ENCODE measurements around the gene RBKS.
"Not testable (repeated sequence)": the region's sequence is repeated elsewhere in the genome, so short reads cannot be mapped to it uniquely, and the experiment has no call there.

The RBKS gene

GRCh38 chr2:27904405-27904665, 14.1 kb upstream of the RBKS start:
- DNase-seq = no peak

GRCh38 chr2:27903649-27904404, 13.6 kb upstream of the RBKS start:
- DNase-seq = no peak

DNA sequence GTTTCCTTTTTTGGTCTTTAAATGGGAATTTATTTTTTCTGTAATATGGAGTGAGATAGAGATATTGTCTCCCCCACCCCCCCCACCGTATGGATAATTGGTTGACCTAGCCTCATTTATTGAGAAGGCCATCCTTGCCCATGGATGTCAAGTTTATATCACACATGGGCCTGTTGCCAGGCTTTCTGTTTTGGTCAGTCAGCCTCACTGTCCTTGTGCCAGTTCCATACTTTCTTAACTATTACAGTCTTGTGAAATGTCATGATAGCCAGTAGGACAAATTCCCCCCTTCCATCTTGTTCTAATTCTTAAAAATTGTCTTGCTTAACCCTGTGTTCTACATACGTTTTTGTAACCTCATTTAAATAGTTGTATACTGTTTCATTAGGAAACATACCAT, 12.8 kb upstream of the RBKS start:
- DNase-seq = no peak

DNA sequence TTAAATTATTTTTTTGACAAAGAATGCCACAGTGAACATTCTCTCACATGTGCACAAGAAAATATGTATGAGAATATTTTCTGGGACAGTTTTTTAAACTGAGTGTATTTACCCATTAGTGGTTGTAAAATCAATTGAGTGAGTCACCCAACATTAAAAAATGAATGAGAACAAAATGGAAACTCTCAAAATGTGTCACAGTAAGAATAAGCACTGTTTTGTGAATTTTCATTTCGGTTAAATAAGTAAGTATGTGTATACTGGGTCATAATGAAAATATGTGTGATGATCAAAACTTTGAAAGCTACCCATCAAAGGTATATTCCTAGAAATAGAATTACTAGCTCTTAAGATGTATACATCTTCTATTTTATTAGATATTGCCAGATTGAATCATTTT, 11.9 kb upstream of the RBKS start:
- no peak for DNase-seq

GRCh38 chr2:27901234-27901633, 11.0 kb upstream of the RBKS start:
- no peak for DNase-seq

- DNase-seq = no peak
Measured at GRCh38 chr2:27897717-27898116, 7.5 kb upstream of the RBKS start.

DNA sequence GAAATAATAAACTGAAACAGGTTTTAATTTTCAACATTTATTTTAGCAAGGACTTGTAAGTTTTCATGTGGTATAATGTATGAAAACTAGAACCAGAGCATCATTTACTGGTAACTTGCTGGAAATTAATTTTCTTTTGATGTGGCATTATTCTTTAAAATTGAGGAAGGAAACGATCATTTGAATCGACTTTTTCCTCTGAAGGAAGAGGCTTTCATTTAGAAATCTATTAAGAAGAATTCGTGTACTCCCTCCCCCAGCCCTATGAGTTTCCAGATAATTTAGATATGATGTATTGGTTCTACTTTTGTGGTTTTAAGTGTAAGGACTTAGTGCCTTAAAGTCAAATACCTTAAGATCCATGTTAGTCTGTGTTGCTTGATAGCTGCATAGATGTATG, 2.8 kb upstream of the RBKS start:
- DNase-seq = no peak

- DNase-seq = no peak
Measured at GRCh38 chr2:27891673-27892105, 1.5 kb upstream of the RBKS start.

DNA sequence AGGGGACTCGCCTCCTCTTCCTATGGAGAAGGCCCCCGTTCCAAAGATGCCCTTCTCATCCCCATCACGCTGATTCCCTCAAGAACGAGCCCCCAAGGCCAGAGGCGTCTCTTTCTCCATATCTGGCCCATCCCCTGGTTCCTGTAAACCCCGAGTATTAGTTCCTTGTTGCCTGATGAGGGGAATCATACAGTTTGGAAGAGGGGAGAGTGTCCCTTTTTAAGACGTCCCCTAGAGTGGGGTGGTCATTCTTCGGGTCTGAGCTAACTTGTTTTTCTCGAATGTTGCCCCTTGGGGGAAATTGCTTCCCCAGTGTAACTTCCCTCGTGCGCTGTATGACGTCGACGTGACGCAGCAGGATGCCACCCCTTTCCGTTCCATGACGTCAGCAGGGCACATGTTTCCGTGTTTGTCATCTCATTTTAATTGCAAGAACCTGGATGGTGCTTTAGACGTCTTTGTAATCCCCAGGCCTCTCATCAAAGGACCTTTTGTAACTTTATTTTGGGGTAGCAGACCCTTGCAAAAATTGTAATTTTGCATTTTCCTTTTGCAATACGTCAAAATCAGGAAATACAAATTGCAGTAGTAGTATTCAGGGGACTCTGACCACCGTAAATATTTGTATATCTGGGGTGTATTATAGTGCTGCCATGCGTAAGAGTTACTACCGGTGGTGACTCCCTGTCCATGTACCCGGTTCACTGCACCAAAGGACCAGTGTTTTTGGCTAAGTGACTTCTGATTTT, 911 bp upstream of the RBKS start:
- DNase-seq = no peak

- no peak for DNase-seq
Measured at GRCh38 chr2:27889774-27890145, 427 bp downstream of the RBKS start.

- DNase-seq = no peak
Measured at GRCh38 chr2:27888790-27889189, 1.4 kb downstream of the RBKS start.

DNA sequence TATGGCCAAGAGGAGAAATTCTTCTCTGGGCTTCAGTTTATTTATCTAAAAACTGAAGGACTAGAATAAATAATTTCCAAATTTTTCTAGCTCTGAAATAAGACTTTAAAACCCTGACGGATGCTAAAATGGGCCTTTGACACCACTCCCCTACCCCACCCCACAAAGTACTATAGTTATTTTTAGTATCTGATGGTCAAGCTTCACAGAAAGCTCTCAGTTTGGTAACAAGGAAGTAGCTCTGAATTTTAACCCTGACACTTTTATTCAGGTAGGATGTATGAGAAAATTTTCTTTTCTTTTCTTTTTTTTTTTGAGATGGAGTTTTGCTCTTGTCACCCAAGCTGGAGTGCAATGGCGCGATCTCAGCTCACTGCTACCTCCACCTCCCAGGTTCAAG, 2.4 kb downstream of the RBKS start:
- DNase-seq = no peak

GRCh38 chr2:27887111-27887510, 3.1 kb downstream of the RBKS start:
- DNase-seq = no peak

DNA sequence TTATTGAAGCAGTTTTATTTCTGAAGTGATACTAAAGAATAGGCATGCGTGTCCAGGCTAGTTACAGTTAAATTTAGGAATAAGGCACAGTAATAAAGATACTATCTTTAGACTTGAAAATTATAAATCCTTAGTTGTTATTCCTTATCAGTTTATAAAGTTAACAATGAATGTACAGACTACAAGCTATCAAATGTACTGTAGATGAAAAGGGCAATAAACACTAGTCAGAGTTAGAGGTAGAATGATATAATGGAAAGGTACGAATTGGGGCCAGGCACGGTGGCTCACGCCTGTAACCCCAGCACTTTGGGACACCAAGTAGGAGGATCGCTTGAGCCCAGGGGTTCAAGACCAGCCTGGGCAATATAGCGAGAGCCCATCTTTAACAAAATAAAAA, 3.9 kb downstream of the RBKS start:
- no peak for DNase-seq

DNA sequence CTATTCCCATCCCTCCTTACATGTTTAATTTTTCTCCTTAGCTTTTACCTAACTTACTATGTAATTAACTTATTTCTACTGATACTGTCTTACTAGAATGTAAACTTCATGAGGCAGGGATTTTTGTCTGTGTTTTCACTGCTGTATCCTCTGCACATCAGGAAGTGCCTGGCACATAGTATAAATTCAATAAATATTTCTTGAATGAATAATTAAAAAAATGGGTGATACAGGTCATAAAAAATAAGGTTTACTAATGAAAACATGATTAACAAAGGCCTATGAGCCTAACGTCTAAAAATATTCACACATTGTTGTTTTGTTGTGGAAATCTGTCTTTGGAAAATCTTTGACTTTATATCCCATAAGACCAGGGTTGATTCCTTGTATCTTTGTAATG, 4.5 kb downstream of the RBKS start:
- DNase-seq = no peak

- DNase-seq = no peak
Measured at GRCh38 chr2:27885234-27885633, 5.0 kb downstream of the RBKS start.

- peak; percentile 4 for DNase-seq
Measured at GRCh38 chr2:27884601-27885000, 5.6 kb downstream of the RBKS start.

DNA sequence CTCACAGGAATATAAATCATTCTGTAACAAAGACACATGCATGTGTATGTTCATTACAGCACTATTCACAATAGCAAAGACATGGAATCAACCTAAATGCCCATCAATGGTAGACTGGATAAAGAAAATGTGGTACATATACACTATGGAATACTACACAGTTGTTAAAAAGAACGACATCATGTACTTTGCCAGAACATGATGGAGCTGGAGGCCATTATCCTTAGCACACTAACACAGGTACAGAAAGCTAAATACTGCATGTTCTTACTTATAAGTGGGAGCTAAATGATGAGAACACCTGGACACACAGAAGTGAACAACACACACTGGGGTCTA, 7.6 kb downstream of the RBKS start:
- DNase-seq = not testable (repeated sequence)

DNA sequence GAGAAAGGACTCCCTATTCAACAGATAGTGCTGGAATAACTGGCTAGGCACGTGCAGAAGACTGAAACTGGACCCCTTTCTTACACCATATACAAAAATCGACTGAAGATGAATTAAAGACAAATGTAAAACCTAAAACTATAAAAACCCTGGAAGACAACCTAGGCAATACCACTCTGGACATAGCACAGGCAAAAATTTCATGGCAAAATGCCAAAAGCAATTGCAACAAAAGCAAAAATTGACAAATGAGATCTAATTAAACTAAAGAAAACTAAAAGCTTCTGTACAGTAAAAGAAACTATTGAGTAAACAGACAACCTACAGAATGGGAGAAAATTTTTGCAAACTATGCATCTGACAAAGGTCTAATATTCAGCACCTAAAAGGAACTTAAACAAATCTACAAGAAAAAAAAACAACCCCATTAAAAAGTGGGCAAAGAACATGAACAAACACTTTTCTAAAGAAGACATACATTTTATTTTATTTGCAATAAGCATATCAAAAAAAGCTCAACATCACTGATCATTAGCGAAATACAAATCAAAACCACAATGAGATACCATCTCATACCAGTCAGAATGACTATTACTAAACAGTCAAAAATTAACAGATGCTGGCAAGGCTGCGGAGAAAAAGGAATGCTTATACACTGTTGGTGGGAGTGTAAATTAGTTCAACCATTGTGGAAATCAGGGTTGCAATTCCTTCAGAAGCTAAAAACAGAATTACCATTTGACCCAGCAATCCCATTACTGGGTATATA, 8.2 kb downstream of the RBKS start:
- not testable (repeated sequence) for DNase-seq

GRCh38 chr2:27878825-27879224, 11.4 kb downstream of the RBKS start:
- no peak for DNase-seq

- DNase-seq = no peak
Measured at GRCh38 chr2:27875089-27875881, 14.9 kb downstream of the RBKS start.

DNA sequence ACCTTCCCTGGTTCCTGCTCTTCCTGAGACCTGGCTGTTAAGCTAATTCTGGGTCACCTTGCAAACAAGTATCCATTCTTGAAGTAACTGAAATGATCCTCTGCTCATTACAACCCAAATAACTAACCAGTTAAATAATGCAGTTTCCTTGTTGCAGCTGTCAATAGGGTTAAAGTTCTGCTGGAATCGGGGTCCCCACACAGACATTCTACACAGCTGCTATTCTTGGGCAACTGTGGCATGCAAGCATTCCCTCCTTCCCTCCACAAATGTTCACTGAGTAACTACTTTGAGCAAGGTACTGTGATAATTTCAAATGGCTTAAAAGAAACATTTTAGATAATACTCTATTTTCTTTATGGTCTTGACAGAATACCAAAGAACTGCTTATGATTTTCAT, 17.1 kb downstream of the RBKS start:
- no peak for DNase-seq

- no peak for DNase-seq
Measured at GRCh38 chr2:27871802-27872201, 18.4 kb downstream of the RBKS start.
